GM08714 (cell line): ENCODE results near the gene ATP5ME.

Source experiments
- H3K4me3 ChIP-seq: fragments of 200-500 bp; sonication (Bioruptor generic); 2 replicates; pipeline ENCODE4 v1.5.1; 2014; ENCODE audit warnings: mild to moderate bottlenecking, low read length, inconsistent platforms
- ZNF274 ChIP-seq: IDR thresholded peaks from 2 replicates; pipeline ENCODE4 v1.6.1; 2012; ENCODE audit warnings: mild to moderate bottlenecking, low read depth, low read length

Gene ATP5ME

DNA sequence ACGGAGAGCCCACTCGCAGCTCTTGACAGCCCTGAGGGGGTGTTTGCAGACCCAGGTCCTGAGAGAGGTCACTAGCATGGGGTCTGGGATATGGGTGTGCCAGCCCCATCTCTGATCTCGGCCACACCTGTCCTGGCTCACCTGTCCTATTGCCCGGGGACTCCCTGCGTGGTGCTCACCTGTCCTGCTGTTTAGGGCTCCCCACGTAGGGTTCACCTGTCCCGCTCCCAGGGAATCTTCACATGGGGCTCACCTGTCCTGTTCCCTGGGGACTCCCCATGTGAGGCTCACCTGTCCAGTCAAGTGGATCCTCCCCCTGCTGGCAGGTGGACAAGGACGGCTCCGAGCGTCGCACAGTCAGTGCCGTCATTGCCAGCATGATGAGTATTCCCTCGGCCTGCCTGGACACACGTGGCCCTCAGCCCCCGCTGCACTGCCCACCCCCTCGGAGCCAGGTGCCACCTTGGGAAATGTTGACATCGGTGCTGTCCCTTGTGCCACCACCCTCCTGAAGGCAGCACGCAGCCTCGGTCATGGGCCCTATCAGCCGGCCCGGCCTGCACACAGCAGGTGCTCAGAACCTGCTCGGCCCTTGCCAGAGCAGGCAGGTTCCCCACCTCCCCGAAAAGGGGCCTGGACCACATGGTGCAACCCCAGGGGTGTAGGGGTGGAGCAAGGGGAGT, 8.6 kb upstream of the ATP5ME start:
- H3K4me3 ChIP-seq = no peak overlapping the region
- TF ChIP-seq ZNF274 = no peak

- no peak overlapping the region for H3K4me3 ChIP-seq
- no peak for TF ChIP-seq ZNF274
Observed at GRCh38 chr4:681736-682451, 7.8 kb upstream of the ATP5ME start.

DNA sequence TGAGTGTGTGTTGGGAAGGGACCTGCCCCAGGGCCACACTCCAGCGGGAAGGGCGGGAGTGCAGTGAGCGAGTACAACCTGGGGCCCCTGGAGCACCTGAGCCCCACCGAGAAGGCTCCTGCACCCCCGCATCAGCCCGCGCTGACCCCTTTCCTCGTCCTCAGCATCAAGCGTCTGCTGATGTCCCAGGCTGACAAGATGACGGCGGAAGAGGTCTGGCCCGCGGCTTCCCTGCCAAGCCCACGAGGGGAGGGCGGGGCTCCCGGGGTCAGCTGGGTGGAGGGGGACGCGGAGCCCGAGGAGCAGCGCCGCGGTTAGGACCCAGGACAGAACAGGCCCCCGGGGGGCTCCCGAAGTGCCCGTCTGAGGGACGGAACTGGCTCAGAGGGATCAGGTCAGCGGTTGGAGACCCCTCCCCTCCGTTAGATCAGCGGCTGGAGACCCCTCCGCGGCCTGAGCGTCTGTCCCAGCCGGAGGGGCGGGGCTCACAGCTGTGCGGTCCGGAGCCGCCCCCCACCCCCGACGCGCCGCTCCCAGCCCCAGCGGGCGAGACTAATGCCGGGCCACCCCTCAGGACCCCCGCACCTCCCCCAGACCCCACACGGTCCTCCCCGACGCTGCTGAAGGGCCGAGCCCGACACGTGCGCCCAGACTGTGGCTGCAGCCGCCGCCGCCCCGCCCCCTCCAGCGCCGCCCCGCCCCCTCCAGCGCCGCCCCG, 7.0 kb upstream of the ATP5ME start:
- H3K4me3 ChIP-seq = peak overlapping the region; percentile 43; the same call in 1 of the 2 replicates
- TF ChIP-seq ZNF274 = no peak

GRCh38 chr4:680551-680927, 6.5 kb upstream of the ATP5ME start:
- no peak for TF ChIP-seq ZNF274
- H3K4me3 ChIP-seq = peak overlapping the region; percentile 43; the same call in 1 of the 2 replicates

- no peak for TF ChIP-seq ZNF274
- no peak overlapping the region for H3K4me3 ChIP-seq
Observed at GRCh38 chr4:680091-680490, 6.0 kb upstream of the ATP5ME start.

DNA sequence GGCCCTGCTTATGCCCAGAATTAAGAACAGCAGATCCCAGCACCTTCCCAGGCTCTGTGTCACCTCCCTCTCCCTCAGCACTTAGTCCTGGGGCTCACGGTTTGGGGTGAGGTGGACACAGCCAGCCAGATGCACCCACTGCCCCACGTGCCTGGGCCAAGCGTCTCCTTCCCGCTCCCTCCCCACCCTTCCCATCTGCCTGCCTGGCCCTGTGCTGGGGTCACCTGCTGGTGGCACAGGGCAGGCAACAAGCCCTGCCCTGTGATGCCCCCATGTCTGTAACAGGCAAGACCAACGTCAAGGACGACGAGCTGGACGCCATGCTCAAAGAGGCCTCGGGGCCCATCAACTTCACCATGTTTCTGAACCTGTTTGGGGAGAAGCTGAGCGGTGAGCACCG, 5.6 kb upstream of the ATP5ME start:
- no peak for TF ChIP-seq ZNF274
- no peak overlapping the region for H3K4me3 ChIP-seq

GRCh38 chr4:679104-679481, 5.0 kb upstream of the ATP5ME start:
- no peak overlapping the region for H3K4me3 ChIP-seq
- TF ChIP-seq ZNF274 = no peak

- no peak for TF ChIP-seq ZNF274
- H3K4me3 ChIP-seq = no peak overlapping the region
Observed at GRCh38 chr4:678331-679103, 4.4 kb upstream of the ATP5ME start.

DNA sequence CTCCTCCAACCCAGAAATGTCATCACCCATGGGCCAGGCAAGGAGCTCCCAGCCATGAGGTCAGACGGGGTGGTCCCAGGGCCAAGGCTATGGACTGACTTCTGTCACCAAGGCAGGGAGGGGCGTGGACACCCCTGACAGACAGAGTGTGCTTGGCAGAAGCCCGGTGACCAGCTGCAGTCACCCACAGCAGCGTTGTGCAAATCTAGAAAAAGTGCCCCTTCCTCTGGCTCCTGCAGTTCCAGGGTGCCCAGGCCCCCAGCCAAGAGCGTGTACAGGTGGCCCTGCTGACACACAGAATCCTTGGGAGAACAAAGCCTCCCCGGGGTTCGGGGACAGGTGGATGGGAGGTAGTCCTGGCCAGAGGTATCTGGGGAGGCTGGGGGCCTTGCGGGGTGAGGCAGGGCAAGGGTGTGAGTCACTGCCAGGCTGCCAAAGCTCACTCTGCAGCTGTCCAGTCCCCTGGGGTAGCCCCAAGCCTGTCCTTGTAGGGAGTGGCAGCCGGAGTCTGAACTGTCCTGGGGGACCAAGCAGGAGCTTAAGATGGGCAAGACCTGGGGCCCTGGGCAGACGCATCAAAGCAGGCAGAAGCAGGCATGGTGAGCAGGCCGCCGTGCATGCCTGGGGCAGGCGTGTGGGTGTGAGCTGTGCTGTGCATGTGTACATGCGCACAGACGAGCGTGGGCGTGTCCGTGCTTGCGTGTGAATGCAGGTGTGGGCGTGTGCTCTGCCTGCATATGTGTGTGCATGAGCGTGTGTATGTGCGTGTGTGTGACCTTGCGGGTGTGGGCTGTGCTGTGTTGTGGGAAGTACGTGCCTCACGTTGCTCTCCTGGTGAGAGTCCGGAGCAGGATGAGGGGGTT, 3.6 kb upstream of the ATP5ME start:
- no peak overlapping the region for H3K4me3 ChIP-seq
- TF ChIP-seq ZNF274 = no peak

GRCh38 chr4:676871-677235, 2.8 kb upstream of the ATP5ME start:
- H3K4me3 ChIP-seq = no peak overlapping the region
- no peak for TF ChIP-seq ZNF274

- TF ChIP-seq ZNF274 = no peak
- H3K4me3 ChIP-seq = no peak overlapping the region
Observed at GRCh38 chr4:675980-676870, 2.1 kb upstream of the ATP5ME start.

DNA sequence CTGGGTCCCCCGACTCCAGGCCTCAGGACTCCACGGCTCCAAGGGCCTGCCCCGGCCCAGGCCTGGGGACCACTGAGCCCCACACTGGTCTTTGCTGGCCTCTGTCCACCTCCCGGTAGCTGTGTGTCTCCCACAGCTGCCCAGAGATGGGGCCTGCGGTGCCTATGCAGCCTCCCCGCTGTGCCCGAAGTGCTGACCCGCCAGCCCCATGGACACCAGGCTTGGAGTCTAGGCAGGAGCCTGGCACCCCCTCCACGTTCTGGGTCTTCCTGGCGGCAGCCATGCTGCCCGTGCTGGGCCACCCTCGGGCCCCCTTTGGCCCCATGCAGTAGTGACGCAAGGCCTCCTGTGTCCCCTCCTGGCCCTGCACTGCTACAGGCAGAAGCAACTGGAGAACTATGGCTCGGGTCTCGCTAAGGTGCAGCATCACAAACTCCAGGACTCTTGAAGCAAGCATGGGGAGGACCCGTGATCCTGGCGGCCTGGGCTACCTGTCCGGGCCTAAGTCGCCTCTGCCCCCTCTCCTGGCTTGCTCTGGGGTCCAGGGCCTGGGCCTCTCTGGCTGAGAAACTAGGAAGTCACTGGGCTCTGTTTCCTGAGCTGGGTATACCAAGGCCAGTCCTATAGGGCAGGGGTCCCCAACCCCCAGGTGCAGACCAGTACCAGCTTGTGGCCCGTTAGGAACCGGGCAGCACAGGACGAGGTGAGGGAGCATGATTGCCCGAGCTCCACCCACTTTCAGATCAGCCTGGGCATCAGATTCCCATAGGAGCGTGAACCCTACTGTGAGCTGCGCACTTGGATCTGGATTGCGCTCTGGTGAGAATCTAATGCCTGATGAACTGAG, 1.2 kb upstream of the ATP5ME start:
- TF ChIP-seq ZNF274 = no peak
- H3K4me3 ChIP-seq = peak overlapping the region; percentile 79
